ENCODE results near the gene IFTAP.

IFTAP gene

DNA sequence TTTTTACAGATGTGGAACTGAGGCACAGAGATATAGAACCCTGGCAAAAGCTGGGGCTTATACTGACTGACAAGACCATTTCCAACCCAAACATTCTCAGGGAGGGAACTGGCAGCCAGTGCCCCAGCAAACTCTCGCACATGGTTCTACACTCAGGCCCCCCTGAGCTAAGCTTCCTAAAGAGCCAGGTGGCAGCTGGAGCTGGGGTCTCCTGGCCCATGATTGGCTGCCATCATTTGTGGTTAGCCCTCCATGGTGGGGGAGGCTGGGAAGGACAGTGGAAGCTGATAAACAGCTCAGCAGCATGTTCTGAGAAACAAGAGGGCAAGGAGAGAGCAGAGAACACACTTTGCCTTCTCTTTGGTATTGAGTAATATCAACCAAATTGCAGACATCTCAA lies 26.6 kb upstream of the IFTAP start, which contains the start of gene RAG1:
RAG1 (plus strand) TSS at position 314 of the 400 bp plus-strand sequence. CDS start 5,298 bp downstream, outside the sequence.
- Histone ChIP-seq H3K27ac (ENCODE audit: low read length) (no peak within 1 kb of the TSS), H3K79me2 (ENCODE audit: low read length) (no peaks in the 10 kb centered on the region), H3K4me2 (ENCODE audit: low read length) (no peak within 1 kb of the TSS), H3K4me3 (ENCODE audit: low read length) (no peak within 1 kb of the TSS), H3K27me3 (ENCODE audit: low read depth, low read length) (peaks cover 58% of the 10 kb centered on the region), H3K9me3 (ENCODE audit: insufficient read depth, low read length) (no peaks in the 10 kb centered on the region), H3K4me1 (ENCODE audit: low read length) (no peaks in the 10 kb centered on the region), H3K36me3 (replicated peaks; ENCODE audit: low read depth, low read length) (no peaks in the 10 kb centered on the region), H3K9ac (ENCODE audit: low read length) (no peak within 1 kb of the TSS), H2AFZ (ENCODE audit: low read depth, low read length) (no peak within 1 kb of the TSS), H4K20me1 (ENCODE audit: insufficient read depth, low read length) (no peaks in the 10 kb centered on the region)
- TF ChIP-seq, protein P1, sequence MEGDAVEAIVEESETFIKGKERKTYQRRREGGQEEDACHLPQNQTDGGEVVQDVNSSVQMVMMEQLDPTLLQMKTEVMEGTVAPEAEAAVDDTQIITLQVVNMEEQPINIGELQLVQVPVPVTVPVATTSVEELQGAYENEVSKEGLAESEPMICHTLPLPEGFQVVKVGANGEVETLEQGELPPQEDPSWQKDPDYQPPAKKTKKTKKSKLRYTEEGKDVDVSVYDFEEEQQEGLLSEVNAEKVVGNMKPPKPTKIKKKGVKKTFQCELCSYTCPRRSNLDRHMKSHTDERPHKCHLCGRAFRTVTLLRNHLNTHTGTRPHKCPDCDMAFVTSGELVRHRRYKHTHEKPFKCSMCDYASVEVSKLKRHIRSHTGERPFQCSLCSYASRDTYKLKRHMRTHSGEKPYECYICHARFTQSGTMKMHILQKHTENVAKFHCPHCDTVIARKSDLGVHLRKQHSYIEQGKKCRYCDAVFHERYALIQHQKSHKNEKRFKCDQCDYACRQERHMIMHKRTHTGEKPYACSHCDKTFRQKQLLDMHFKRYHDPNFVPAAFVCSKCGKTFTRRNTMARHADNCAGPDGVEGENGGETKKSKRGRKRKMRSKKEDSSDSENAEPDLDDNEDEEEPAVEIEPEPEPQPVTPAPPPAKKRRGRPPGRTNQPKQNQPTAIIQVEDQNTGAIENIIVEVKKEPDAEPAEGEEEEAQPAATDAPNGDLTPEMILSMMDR (IDR thresholded peaks at IDR 0.05; ENCODE audit: low read depth, low read length), result no peak
- TF ChIP-seq EZH2phosphoT487 (IDR thresholded peaks at IDR 0.05; ENCODE audit: low read depth), result no peak

GRCh38 chr11:36569095-36569494 lies 25.2 kb upstream of the IFTAP start:
- Histone ChIP-seq H3K4me3 (ENCODE audit: low read length) (no peak overlapping the region), H4K20me1 (ENCODE audit: insufficient read depth, low read length) (no peaks in the 10 kb centered on the region), H3K4me1 (ENCODE audit: low read length) (no peaks in the 10 kb centered on the region), H3K79me2 (ENCODE audit: low read length) (no peaks in the 10 kb centered on the region), H3K4me2 (ENCODE audit: low read length) (no peak overlapping the region), H3K27ac (ENCODE audit: low read length) (no peak overlapping the region), H3K27me3 (ENCODE audit: low read depth, low read length) (peaks cover 53% of the 10 kb centered on the region), H3K9ac (ENCODE audit: low read length) (no peak overlapping the region), H3K36me3 (replicated peaks; ENCODE audit: low read depth, low read length) (no peaks in the 10 kb centered on the region), H3K9me3 (ENCODE audit: insufficient read depth, low read length) (no peaks in the 10 kb centered on the region), H2AFZ (ENCODE audit: low read depth, low read length) (no peak overlapping the region)
- TF ChIP-seq, protein P1 (IDR thresholded peaks at IDR 0.05; ENCODE audit: low read depth, low read length), result no peak
- TF ChIP-seq EZH2phosphoT487 (IDR thresholded peaks at IDR 0.05; ENCODE audit: low read depth), result no peak

GRCh38 chr11:36574486-36574885 lies 19.8 kb upstream of the IFTAP start:
- H3K27ac ChIP-seq (ENCODE audit: low read length), result no peak overlapping the region
- H3K9ac ChIP-seq (ENCODE audit: low read length), result no peak overlapping the region
- H3K36me3 ChIP-seq (replicated peaks; ENCODE audit: low read depth, low read length), result no peaks in the 10 kb centered on the region
- H3K4me3 ChIP-seq (ENCODE audit: low read length), result no peak overlapping the region
- H3K27me3 ChIP-seq (ENCODE audit: low read depth, low read length), result peaks cover 52% of the 10 kb centered on the region
- H4K20me1 ChIP-seq (ENCODE audit: insufficient read depth, low read length), result no peaks in the 10 kb centered on the region
- no peak overlapping the region for H2AFZ ChIP-seq (ENCODE audit: low read depth, low read length)
- H3K4me1 ChIP-seq (ENCODE audit: low read length), result no peaks in the 10 kb centered on the region
- no peak overlapping the region for H3K4me2 ChIP-seq (ENCODE audit: low read length)
- TF ChIP-seq EZH2phosphoT487 (IDR thresholded peaks at IDR 0.05; ENCODE audit: low read depth), result no peak
- TF ChIP-seq, protein P1 (IDR thresholded peaks at IDR 0.05; ENCODE audit: low read depth, low read length), result no peak
- H3K9me3 ChIP-seq (ENCODE audit: insufficient read depth, low read length), result no peaks in the 10 kb centered on the region
- H3K79me2 ChIP-seq (ENCODE audit: low read length), result no peaks in the 10 kb centered on the region

DNA sequence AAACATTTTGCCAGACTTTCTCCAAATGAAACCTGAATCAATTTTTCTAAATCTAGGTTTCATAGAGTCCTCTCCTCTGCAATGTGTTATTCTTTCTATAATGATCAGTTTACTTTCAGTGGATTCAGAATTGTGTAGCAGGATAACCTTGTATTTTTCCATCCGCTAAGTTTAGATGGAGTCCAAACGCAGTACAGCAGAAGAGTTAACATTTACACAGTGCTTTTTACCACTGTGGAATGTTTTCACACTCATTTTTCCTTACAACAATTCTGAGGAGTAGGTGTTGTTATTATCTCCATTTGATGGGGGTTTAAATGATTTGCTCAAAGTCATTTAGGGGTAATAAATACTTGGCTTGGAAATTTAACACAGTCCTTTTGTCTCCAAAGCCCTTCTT lies 16.9 kb upstream of the IFTAP start:
- Histone ChIP-seq H3K27me3 (ENCODE audit: low read depth, low read length) (peaks cover 37% of the 10 kb centered on the region), H3K9me3 (ENCODE audit: insufficient read depth, low read length) (no peaks in the 10 kb centered on the region), H3K9ac (ENCODE audit: low read length) (no peak overlapping the region), H3K36me3 (replicated peaks; ENCODE audit: low read depth, low read length) (no peaks in the 10 kb centered on the region), H3K4me2 (ENCODE audit: low read length) (no peak overlapping the region), H3K4me3 (ENCODE audit: low read length) (no peak overlapping the region), H3K27ac (ENCODE audit: low read length) (no peak overlapping the region), H3K4me1 (ENCODE audit: low read length) (no peaks in the 10 kb centered on the region), H4K20me1 (ENCODE audit: insufficient read depth, low read length) (no peaks in the 10 kb centered on the region), H3K79me2 (ENCODE audit: low read length) (no peaks in the 10 kb centered on the region), H2AFZ (ENCODE audit: low read depth, low read length) (no peak overlapping the region)
- TF ChIP-seq, protein P1 (IDR thresholded peaks at IDR 0.05; ENCODE audit: low read depth, low read length), result no peak
- TF ChIP-seq EZH2phosphoT487 (IDR thresholded peaks at IDR 0.05; ENCODE audit: low read depth), result no peak

All from OCI-LY3 (cell line).